KMS-11 (cell line): ENCODE results near the gene SAPCD1.

ENCODE experiments used
- H2AFZ ChIP-seq: fragments of 200-600 bp; sonication (generic); 2 replicates; pipeline ENCODE4 v1.6.1; 2016; ENCODE audit warnings: antibody characterized with exemption, mixed run types, low read depth
- H3K27ac ChIP-seq: fragments of 200-600 bp; sonication (generic); 2 replicates; pipeline ENCODE4 v1.6.1; 2016; ENCODE audit warnings: mild to moderate bottlenecking, mixed run types
- H3K27me3 ChIP-seq: fragments of 200-600 bp; sonication (generic); 2 replicates; pipeline ENCODE4 v1.6.1; 2017; ENCODE audit warnings: mild to moderate bottlenecking, low read depth, mixed run types, moderate library complexity; ENCODE audit not compliant: insufficient read depth
- H3K36me3 ChIP-seq: fragments of 200-600 bp; sonication (generic); 2 replicates; pipeline ENCODE4 v1.6.1; 2017; ENCODE audit warnings: mild to moderate bottlenecking, mixed run types; ENCODE audit not compliant: insufficient read depth
- H3K4me1 ChIP-seq: fragments of 200-600 bp; sonication (generic); 2 replicates; pipeline ENCODE4 v1.6.1; 2016; ENCODE audit warnings: mild to moderate bottlenecking, low read depth, mixed run types; ENCODE audit not compliant: poor library complexity, severe bottlenecking
- H3K4me2 ChIP-seq: fragments of 200-600 bp; sonication (generic); 2 replicates; pipeline ENCODE4 v1.7.0; 2016; ENCODE audit warnings: mild to moderate bottlenecking, mixed run types
- H3K4me3 ChIP-seq: fragments of 200-600 bp; sonication (generic); IDR thresholded peaks from 2 replicates; pipeline ENCODE4 v1.6.1; 2017; ENCODE audit warnings: low read depth, low read length, mixed read lengths; ENCODE audit not compliant: insufficient read depth
- H3K79me2 ChIP-seq: fragments of 200-600 bp; sonication (generic); 2 replicates; pipeline ENCODE4 v1.6.1; 2016; ENCODE audit warnings: low read depth, mixed run types; ENCODE audit not compliant: insufficient read depth
- H3K9ac ChIP-seq: fragments of 200-600 bp; sonication (generic); 2 replicates; pipeline ENCODE4 v1.6.1; 2016; ENCODE audit warnings: mild to moderate bottlenecking, mixed run types
- H4K20me1 ChIP-seq: fragments of 200-600 bp; sonication (generic); 2 replicates; pipeline ENCODE4 v1.6.1; 2016; ENCODE audit warnings: mild to moderate bottlenecking, mixed run types; ENCODE audit not compliant: insufficient read depth
- CTCF ChIP-seq: fragments of 200-600 bp; sonication (generic); conservative IDR thresholded peaks from 2 replicates; pipeline ENCODE4 v1.6.1; 2017; ENCODE audit warnings: low read depth, mild to moderate bottlenecking, antibody characterized with exemption, low read length, moderate library complexity, mixed read lengths

The SAPCD1 gene

GRCh38 chr6:31779908-31780307 is 17.5 kb downstream of the SAPCD1 start:
- TF ChIP-seq CTCF, result no peak
- Histone ChIP-seq H3K79me2 (no peaks in the 10 kb centered on the region), H3K4me2 (no peak overlapping the region), H3K27me3 (no peaks in the 10 kb centered on the region), H2AFZ (no peak overlapping the region), H3K4me3 (no peak overlapping the region), H3K4me1 (peaks cover 40% of the 10 kb centered on the region), H3K27ac (no peak overlapping the region), H4K20me1 (no peaks in the 10 kb centered on the region), H3K36me3 (peaks cover 5% of the 10 kb centered on the region; the same call in 1 of the 2 replicates), H3K9ac (no peak overlapping the region)

GRCh38 chr6:31780507-31781243 is 18.2 kb downstream of the SAPCD1 start:
- H3K36me3 ChIP-seq, result peaks cover 10% of the 10 kb centered on the region; the same call in 1 of the 2 replicates
- no peak overlapping the region for H2AFZ ChIP-seq
- no peak for TF ChIP-seq CTCF
- no peak overlapping the region for H3K4me2 ChIP-seq
- H3K79me2 ChIP-seq, result no peaks in the 10 kb centered on the region
- no peaks in the 10 kb centered on the region for H3K27me3 ChIP-seq
- H4K20me1 ChIP-seq, result no peaks in the 10 kb centered on the region
- no peak overlapping the region for H3K27ac ChIP-seq
- H3K4me3 ChIP-seq, result no peak overlapping the region
- H3K9ac ChIP-seq, result no peak overlapping the region
- peaks cover 33% of the 10 kb centered on the region for H3K4me1 ChIP-seq

- Histone ChIP-seq H2AFZ (no peak overlapping the region), H3K4me3 (no peak overlapping the region), H3K9ac (no peak overlapping the region), H3K27me3 (no peaks in the 10 kb centered on the region), H3K79me2 (no peaks in the 10 kb centered on the region), H4K20me1 (no peaks in the 10 kb centered on the region), H3K4me1 (peaks cover 25% of the 10 kb centered on the region), H3K36me3 (peaks cover 11% of the 10 kb centered on the region; the same call in 1 of the 2 replicates), H3K4me2 (no peak overlapping the region), H3K27ac (no peak overlapping the region)
- no peak for TF ChIP-seq CTCF
Observed at GRCh38 chr6:31781244-31782125, 19.0 kb downstream of the SAPCD1 start.

- no peak for TF ChIP-seq CTCF
- Histone ChIP-seq H3K27ac (no peak overlapping the region), H3K36me3 (peaks cover 11% of the 10 kb centered on the region; the same call in 1 of the 2 replicates)
Observed at GRCh38 chr6:31782126-31782855, 19.8 kb downstream of the SAPCD1 start.

More at GRCh38 chr6:31782126-31782855, 19.8 kb downstream of the SAPCD1 start:
- H3K4me3 ChIP-seq, result no peak overlapping the region
- H3K9ac ChIP-seq, result no peak overlapping the region
- H3K27me3 ChIP-seq, result no peaks in the 10 kb centered on the region
- H3K79me2 ChIP-seq, result no peaks in the 10 kb centered on the region
- no peaks in the 10 kb centered on the region for H4K20me1 ChIP-seq
- no peak overlapping the region for H3K4me2 ChIP-seq
- no peak overlapping the region for H2AFZ ChIP-seq
- peaks cover 20% of the 10 kb centered on the region for H3K4me1 ChIP-seq
